HepG2 (cell line): ENCODE results near the gene CHST12.

Experiments
- CREB1 ChIP-seq, 2 experiments: fragments of 450-650 bp in 1 of 2; IDR thresholded peaks; 2 replicates each; pipeline ENCODE4 v1.6.1; 2016 to 2017; ENCODE audit warnings: control low read depth in 1 of 2, mild to moderate bottlenecking in 1 of 2, missing compliant biosample characterization in 1 of 2, missing genetic modification characterization in 1 of 2
- FOXA1 ChIP-seq, 2 experiments: fragments of 450-650 bp in 1 of 2; sonication (generic) in 1 of 2; formaldehyde crosslinking in 1 of 2; IDR thresholded peaks; 2 replicates each; pipeline versions ENCODE4 v1.4.0 to v1.6.1; 2016 to 2020; ENCODE audit warnings: missing genetic modification reagents in 1 of 2
- POLR2A ChIP-seq, 2 experiments: IDR thresholded peaks; 2 replicates each; pipeline ENCODE4 v1.6.1; 2011; ENCODE audit warnings: low read depth in 2 of 2, low read length in 2 of 2, mild to moderate bottlenecking in 1 of 2, moderate library complexity in 1 of 2; ENCODE audit not compliant: insufficient read depth in 1 of 2
- TF ChIP-seq, protein P1 (sequence below): sonication (generic); formaldehyde crosslinking; IDR thresholded peaks from 2 replicates; pipeline ENCODE4 v1.5.0; 2020; ENCODE audit warnings: mild to moderate bottlenecking, missing genetic modification reagents, moderate library complexity

DNA sequence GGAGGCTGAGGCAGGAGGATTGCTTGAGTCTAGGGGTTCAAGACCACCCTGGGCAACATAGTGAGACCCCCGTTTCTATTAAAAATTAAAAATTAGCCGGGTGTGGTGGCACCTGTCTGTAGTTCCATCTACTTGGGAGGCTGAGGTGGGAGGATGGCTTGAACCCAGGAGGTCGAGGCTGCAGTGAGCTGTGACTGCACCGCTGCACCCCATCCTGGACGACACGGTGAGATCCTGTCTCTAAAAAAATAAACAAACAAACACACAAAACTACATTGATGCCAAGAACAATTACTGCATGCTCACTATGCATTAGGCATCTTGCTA is 761 bp upstream of the CHST12 start:
- TF ChIP-seq FOXA1 (IDR thresholded peaks at IDR 0.05) (no peak), FOXA1 (CRISPR knock-in tag; IDR thresholded peaks at IDR 0.05) (no peak), POLR2A (IDR thresholded peaks at IDR 0.05; ENCODE audit: insufficient read depth in 1 of 2, low read depth in 2 of 2, low read length in 2 of 2) (no peak), CREB1 (IDR thresholded peaks at IDR 0.05) (no peak), CREB1 (CRISPR knock-in tag; IDR thresholded peaks at IDR 0.05) (no peak)
- TF ChIP-seq, protein P1, sequence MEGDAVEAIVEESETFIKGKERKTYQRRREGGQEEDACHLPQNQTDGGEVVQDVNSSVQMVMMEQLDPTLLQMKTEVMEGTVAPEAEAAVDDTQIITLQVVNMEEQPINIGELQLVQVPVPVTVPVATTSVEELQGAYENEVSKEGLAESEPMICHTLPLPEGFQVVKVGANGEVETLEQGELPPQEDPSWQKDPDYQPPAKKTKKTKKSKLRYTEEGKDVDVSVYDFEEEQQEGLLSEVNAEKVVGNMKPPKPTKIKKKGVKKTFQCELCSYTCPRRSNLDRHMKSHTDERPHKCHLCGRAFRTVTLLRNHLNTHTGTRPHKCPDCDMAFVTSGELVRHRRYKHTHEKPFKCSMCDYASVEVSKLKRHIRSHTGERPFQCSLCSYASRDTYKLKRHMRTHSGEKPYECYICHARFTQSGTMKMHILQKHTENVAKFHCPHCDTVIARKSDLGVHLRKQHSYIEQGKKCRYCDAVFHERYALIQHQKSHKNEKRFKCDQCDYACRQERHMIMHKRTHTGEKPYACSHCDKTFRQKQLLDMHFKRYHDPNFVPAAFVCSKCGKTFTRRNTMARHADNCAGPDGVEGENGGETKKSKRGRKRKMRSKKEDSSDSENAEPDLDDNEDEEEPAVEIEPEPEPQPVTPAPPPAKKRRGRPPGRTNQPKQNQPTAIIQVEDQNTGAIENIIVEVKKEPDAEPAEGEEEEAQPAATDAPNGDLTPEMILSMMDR (CRISPR knock-in tag): no peak
